ENCODE results near the gene CHADL. TPM values are rescaled to one million over a fixed set of nuclear protein-coding genes. Genes with fewer than 3 reads are reported as not detected.
"Not testable (repeated sequence)": the region's sequence is repeated elsewhere in the genome, so short reads cannot be mapped to it uniquely, and the experiment has no call there.

CHADL gene
- total RNA-seq, 1 donor from 2014 or later = 3.4 TPM

DNA sequence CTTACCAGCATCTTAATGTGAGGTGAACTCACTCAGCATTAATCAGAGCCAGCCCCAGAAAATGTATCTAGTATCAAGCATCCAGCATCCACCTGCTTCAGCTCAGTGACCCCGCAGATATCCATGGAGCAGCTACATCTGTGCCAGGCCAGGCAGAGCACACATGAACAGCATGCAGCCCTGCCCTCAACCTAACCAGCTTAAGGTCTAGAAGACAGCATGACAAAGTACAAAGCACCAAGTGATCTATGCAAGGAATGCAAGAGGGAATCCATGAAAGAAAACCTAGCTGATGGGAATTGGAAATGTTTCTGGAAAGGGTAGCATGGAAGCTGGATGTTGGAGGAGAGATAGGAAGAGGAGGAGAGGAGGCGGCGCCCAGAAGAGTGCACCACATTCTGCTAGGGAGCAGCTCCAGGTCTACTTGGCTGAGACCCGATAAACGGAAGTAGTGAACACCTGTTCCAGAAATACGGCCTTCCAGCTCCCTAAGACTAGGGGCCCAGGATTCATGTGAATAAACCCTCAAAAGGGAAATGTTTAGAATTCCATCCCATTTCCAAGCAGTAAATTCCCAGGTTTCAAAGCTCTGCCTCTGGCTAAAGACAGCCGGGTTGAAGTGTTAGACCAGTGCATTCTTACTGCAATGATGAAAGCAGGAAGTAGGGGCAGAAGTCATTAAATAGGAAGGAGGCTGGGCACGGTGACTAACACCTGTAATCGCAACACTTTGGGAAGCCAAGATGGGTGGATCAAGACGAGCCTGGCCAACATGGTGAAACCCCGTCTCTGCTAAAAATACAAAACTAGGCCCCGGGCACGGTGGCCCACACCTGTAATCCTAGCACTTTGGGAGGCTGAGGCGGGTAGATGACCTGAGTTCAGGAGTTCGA lies 59.1 kb downstream of the CHADL start:
- H3K27me3 ChIP-seq = no peaks in the 10 kb centered on the region
- peaks cover 28% of the 10 kb centered on the region for H3K36me3 ChIP-seq
- TF ChIP-seq, protein P1, sequence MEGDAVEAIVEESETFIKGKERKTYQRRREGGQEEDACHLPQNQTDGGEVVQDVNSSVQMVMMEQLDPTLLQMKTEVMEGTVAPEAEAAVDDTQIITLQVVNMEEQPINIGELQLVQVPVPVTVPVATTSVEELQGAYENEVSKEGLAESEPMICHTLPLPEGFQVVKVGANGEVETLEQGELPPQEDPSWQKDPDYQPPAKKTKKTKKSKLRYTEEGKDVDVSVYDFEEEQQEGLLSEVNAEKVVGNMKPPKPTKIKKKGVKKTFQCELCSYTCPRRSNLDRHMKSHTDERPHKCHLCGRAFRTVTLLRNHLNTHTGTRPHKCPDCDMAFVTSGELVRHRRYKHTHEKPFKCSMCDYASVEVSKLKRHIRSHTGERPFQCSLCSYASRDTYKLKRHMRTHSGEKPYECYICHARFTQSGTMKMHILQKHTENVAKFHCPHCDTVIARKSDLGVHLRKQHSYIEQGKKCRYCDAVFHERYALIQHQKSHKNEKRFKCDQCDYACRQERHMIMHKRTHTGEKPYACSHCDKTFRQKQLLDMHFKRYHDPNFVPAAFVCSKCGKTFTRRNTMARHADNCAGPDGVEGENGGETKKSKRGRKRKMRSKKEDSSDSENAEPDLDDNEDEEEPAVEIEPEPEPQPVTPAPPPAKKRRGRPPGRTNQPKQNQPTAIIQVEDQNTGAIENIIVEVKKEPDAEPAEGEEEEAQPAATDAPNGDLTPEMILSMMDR (IDR thresholded peaks at IDR 0.05) = no peak
- DNase-seq (no peak), ATAC-seq (peak; percentile 85)
- H3K4me3 ChIP-seq = no peak overlapping the region
- H3K27ac ChIP-seq = no peak overlapping the region
- intact Hi-C loops (cut with DNase I) = no loop called here
- H3K4me1 ChIP-seq = peaks cover 4% of the 10 kb centered on the region
- H3K9me3 ChIP-seq = no peaks in the 10 kb centered on the region

DNA sequence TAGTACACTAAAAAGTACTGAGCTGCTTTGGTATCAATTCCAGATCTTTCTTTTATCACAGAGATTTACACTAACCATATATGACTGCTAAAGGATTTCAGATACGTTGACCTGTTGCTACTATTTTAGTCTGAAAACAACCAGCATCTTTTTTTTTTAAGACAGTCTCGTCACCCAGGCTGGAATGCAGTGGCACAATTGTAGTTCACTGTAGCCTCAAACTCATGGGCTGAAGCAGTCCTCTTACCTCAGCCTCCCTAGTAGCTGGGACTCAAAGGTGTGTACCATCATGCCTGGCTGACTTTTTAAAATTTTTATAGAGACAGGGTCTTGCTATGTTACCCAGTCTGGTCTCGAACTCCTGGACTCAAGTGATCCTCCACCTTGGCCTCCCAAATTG lies 59.8 kb downstream of the CHADL start:
- peaks cover 4% of the 10 kb centered on the region for H3K4me1 ChIP-seq
- intact Hi-C loops (cut with DNase I) = no loop called here
- DNase-seq (no peak), ATAC-seq (no peak)
- no peaks in the 10 kb centered on the region for H3K9me3 ChIP-seq
- no peak overlapping the region for H3K27ac ChIP-seq
- no peaks in the 10 kb centered on the region for H3K27me3 ChIP-seq
- no peak overlapping the region for H3K4me3 ChIP-seq
- H3K36me3 ChIP-seq = peaks cover 35% of the 10 kb centered on the region
- TF ChIP-seq, protein P1 (IDR thresholded peaks at IDR 0.05) = no peak

DNA sequence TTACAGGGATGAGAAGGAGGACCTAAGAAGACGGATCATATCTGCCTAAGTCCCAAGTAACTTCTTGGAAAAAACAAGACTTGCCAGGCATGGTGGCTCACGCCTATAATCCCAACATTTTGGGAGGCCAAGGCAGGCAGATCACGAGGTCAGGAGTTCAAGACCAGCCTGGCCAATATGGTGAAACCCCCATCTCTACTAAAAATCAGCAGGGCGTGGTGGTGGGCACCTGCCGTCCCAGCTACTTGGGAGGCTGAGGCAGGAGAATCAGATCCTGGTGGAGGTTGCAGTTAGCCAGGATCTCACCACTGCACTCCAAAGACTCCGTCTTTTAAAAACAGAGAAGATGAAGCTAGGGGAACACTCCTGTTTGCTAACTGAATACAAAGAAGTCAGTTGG lies 60.4 kb downstream of the CHADL start:
- H3K9me3 ChIP-seq; DNase-seq; H3K27ac ChIP-seq; H3K27me3 ChIP-seq; intact Hi-C loops (cut with DNase I); H3K4me1 ChIP-seq; ATAC-seq; H3K4me3 ChIP-seq: not testable (repeated sequence)
- peaks cover 40% of the 10 kb centered on the region for H3K36me3 ChIP-seq

Small RNA genes lying within 50 kb of the gene (microRNA-seq; reads per million reads assigned to microRNA genes)
- gene MIR6889 (ENCODE audit: borderline microRNAs expressed) = not detected

Other genes with a start within 250 kb of the CHADL start
- 78.9 TPM for gene EP300, start 148.3 kb downstream of the CHADL start, total RNA-seq
- 24.0 TPM for gene L3MBTL2, start 35.6 kb downstream of the CHADL start, total RNA-seq
- gene RANGAP1, start 45.3 kb upstream of the CHADL start, total RNA-seq = 48.0 TPM
- gene ZC3H7B, start 60.6 kb upstream of the CHADL start, total RNA-seq = 70.3 TPM
- gene TEF, start 141.0 kb upstream of the CHADL start, total RNA-seq = 45.6 TPM
- gene TOB2, start 205.9 kb upstream of the CHADL start, total RNA-seq = 47.7 TPM
- gene PHF5A, start 227.8 kb upstream of the CHADL start, total RNA-seq = 32.9 TPM
- 84.1 TPM for gene ACO2, start 228.2 kb upstream of the CHADL start, total RNA-seq